ENCODE data around the gene RRP12.

- TF ChIP-seq TAF1 (IDR thresholded peaks at IDR 0.05; ENCODE audit: low read depth) (no peak), EGR1 (IDR thresholded peaks at IDR 0.05) (no peak), EP300 (IDR thresholded peaks at IDR 0.05; ENCODE audit: borderline replicate concordance) (no peak), MAX (IDR thresholded peaks at IDR 0.05) (no peak), TCF12 (IDR thresholded peaks at IDR 0.05; ENCODE audit: low read depth) (no peak), CREB1 (IDR thresholded peaks at IDR 0.05; ENCODE audit: low read depth) (no peak), CEBPB (IDR thresholded peaks at IDR 0.05) (no peak), ZBTB7A (IDR thresholded peaks at IDR 0.05; ENCODE audit: low read depth) (no peak), RAD21 (IDR thresholded peaks at IDR 0.05; ENCODE audit: low read depth) (no peak), NFIC (IDR thresholded peaks at IDR 0.05) (no peak)
- TF ChIP-seq, protein P1, sequence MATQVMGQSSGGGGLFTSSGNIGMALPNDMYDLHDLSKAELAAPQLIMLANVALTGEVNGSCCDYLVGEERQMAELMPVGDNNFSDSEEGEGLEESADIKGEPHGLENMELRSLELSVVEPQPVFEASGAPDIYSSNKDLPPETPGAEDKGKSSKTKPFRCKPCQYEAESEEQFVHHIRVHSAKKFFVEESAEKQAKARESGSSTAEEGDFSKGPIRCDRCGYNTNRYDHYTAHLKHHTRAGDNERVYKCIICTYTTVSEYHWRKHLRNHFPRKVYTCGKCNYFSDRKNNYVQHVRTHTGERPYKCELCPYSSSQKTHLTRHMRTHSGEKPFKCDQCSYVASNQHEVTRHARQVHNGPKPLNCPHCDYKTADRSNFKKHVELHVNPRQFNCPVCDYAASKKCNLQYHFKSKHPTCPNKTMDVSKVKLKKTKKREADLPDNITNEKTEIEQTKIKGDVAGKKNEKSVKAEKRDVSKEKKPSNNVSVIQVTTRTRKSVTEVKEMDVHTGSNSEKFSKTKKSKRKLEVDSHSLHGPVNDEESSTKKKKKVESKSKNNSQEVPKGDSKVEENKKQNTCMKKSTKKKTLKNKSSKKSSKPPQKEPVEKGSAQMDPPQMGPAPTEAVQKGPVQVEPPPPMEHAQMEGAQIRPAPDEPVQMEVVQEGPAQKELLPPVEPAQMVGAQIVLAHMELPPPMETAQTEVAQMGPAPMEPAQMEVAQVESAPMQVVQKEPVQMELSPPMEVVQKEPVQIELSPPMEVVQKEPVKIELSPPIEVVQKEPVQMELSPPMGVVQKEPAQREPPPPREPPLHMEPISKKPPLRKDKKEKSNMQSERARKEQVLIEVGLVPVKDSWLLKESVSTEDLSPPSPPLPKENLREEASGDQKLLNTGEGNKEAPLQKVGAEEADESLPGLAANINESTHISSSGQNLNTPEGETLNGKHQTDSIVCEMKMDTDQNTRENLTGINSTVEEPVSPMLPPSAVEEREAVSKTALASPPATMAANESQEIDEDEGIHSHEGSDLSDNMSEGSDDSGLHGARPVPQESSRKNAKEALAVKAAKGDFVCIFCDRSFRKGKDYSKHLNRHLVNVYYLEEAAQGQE (IDR thresholded peaks at IDR 0.05; ENCODE audit: low read depth): no peak
- TF ChIP-seq, protein P2, sequence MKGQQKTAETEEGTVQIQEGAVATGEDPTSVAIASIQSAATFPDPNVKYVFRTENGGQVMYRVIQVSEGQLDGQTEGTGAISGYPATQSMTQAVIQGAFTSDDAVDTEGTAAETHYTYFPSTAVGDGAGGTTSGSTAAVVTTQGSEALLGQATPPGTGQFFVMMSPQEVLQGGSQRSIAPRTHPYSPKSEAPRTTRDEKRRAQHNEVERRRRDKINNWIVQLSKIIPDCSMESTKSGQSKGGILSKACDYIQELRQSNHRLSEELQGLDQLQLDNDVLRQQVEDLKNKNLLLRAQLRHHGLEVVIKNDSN (IDR thresholded peaks at IDR 0.05): no peak
Observed at GRCh38 chr10:97388152-97388551, 13.0 kb downstream of the RRP12 start.
